ENCODE measurements around the gene USP3.

DNA sequence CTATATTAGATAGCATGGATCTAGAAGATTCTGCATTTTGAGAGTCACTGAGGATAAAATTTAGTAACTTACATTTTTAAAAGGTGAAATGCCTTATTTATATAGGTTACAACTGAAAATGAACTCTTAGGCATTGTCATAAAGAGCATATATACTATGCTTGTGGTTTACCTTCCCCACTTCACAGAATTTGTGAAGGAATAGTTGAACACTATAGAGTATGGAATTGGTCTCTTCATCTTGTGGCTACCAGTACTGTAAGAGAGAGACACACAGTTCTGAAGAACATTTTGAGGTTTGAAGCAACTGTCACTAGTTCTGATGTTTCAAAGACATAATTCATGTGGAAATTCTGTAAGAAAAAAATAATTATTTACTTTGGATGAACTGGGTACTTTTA, 51.1 kb downstream of the USP3 start:
- TF ChIP-seq, protein P1, sequence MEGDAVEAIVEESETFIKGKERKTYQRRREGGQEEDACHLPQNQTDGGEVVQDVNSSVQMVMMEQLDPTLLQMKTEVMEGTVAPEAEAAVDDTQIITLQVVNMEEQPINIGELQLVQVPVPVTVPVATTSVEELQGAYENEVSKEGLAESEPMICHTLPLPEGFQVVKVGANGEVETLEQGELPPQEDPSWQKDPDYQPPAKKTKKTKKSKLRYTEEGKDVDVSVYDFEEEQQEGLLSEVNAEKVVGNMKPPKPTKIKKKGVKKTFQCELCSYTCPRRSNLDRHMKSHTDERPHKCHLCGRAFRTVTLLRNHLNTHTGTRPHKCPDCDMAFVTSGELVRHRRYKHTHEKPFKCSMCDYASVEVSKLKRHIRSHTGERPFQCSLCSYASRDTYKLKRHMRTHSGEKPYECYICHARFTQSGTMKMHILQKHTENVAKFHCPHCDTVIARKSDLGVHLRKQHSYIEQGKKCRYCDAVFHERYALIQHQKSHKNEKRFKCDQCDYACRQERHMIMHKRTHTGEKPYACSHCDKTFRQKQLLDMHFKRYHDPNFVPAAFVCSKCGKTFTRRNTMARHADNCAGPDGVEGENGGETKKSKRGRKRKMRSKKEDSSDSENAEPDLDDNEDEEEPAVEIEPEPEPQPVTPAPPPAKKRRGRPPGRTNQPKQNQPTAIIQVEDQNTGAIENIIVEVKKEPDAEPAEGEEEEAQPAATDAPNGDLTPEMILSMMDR (IDR thresholded peaks at IDR 0.05 in 4 of 5, conservative IDR thresholded peaks at IDR 0.05 in 1 of 5), result no peak
- no peak for TF ChIP-seq POLR2A (IDR thresholded peaks at IDR 0.05)

All from gastrocnemius medialis (tissue), 4 donors.